ENCODE measurements around the gene MCHR1. TPM values are rescaled to one million over a fixed set of nuclear protein-coding genes. Genes with fewer than 3 reads are reported as not detected.

The MCHR1 gene
- total RNA-seq, 4 donors from 2014 or later: 0.64 to 2.1 (median 0.81) TPM; not detected in 1

DNA sequence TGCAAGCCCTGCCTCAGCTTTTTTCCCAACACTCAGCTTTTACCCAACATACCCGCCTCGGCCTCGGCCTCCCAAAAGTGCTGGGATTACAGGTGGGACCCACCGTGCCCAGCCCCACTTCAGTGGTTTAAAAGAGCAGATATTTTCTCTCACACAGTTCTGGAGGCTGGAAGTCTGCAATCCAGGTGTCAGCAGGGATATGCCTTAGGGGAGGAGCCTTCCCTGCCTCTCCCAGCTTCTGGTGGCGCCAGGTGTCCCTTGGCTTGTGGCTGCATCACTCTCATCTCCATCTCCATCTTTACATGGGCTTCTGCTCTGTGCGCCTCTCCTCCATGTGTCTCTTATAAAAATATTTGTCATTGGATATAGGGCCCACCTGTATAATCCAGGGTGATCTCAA lies 50.0 kb downstream of the MCHR1 start:
- TF ChIP-seq EP300 (IDR thresholded peaks at IDR 0.05) (no peak), POLR2A (IDR thresholded peaks at IDR 0.05) (no peak), POLR2AphosphoS5 (IDR thresholded peaks at IDR 0.05) (no peak)
- TF ChIP-seq, protein P1, sequence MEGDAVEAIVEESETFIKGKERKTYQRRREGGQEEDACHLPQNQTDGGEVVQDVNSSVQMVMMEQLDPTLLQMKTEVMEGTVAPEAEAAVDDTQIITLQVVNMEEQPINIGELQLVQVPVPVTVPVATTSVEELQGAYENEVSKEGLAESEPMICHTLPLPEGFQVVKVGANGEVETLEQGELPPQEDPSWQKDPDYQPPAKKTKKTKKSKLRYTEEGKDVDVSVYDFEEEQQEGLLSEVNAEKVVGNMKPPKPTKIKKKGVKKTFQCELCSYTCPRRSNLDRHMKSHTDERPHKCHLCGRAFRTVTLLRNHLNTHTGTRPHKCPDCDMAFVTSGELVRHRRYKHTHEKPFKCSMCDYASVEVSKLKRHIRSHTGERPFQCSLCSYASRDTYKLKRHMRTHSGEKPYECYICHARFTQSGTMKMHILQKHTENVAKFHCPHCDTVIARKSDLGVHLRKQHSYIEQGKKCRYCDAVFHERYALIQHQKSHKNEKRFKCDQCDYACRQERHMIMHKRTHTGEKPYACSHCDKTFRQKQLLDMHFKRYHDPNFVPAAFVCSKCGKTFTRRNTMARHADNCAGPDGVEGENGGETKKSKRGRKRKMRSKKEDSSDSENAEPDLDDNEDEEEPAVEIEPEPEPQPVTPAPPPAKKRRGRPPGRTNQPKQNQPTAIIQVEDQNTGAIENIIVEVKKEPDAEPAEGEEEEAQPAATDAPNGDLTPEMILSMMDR (IDR thresholded peaks at IDR 0.05): no peak
- Histone ChIP-seq H3K27me3 (no peaks in the 10 kb centered on the region), H3K27ac (no peak overlapping the region), H3K9me3 (no peaks in the 10 kb centered on the region), H3K4me1 (peaks cover 54% of the 10 kb centered on the region), H3K4me3 (no peak overlapping the region), H3K36me3 (no peaks in the 10 kb centered on the region)
- no peak for DNase-seq (ENCODE audit: low spot score in 2 of 2)
- WGBS: 88% methylated on average over 6 of the region's 6 CpGs

Other genes with a start within 250 kb of the MCHR1 start
- 100 to 1,000 TPM in 1 of 4 donors, 10 to 100 TPM in 3; 81.6 to 109 (median 94.5) TPM for gene MRTFA, start 42.8 kb upstream of the MCHR1 start, total RNA-seq
- 10 to 100 TPM; 16.1 to 31.0 (median 19.8) TPM for gene SLC25A17, start 139.9 kb downstream of the MCHR1 start, total RNA-seq
- 100 to 1,000 TPM; 104 to 117 (median 115) TPM for gene ST13, start 177.2 kb downstream of the MCHR1 start, total RNA-seq
- 10 to 100 TPM in 3 of 4 donors, 1 to 10 TPM in 1; 10.0 to 19.5 (median 14.6) TPM for gene XPNPEP3, start 177.7 kb downstream of the MCHR1 start, total RNA-seq
- not detected for gene DNAJB7, start 182.6 kb downstream of the MCHR1 start, total RNA-seq

Measured in suprapubic skin (tissue), 4 donors.